Suprapubic skin (tissue), 4 donors: ENCODE measurements around the gene CALN1.

Experiments used
- POLR2A ChIP-seq, 2 donors: fragments of 450-650 bp; IDR thresholded peaks; one replicate each; pipeline ENCODE4 v1.6.1; 2017; ENCODE audit warnings: antibody characterized with exemption in 2 of 2, mild to moderate bottlenecking in 2 of 2, moderate library complexity in 2 of 2
- POLR2AphosphoS5 ChIP-seq, 3 donors: sonication (generic); formaldehyde crosslinking; IDR thresholded peaks; one replicate each; pipeline ENCODE4 v1.6.1; 2017; ENCODE audit warnings: antibody characterized with exemption in 3 of 3
- TF ChIP-seq, protein P1 (sequence below), 2 donors: fragments of 200-600 bp in 1 of 2; fragments of 450-650 bp in 1 of 2; sonication (generic) in 1 of 2; IDR thresholded peaks; one replicate each; pipeline ENCODE4 v1.5.1; 2016 to 2019; ENCODE audit warnings: antibody characterized with exemption in 2 of 2, mild to moderate bottlenecking in 1 of 2, moderate library complexity in 1 of 2

DNA sequence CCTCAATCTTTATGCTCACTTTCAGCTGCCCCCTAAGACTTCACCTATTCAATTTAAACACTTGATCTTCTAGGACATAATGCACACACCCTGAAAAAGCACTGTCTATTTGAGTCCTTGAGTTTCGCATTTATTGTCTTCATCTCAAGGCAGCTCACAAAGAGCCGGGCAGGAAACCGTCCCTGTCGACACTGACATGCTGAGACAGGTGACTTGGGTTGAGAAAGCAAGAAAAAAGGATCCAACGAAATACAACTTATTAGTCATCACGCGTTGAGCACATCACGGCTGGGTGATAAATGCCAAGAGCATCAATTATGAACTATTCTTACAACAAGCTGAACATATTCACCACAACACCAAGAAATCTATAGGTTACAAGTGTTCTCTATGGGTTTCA is 91.1 kb downstream of the CALN1 start:
- TF ChIP-seq, protein P1, sequence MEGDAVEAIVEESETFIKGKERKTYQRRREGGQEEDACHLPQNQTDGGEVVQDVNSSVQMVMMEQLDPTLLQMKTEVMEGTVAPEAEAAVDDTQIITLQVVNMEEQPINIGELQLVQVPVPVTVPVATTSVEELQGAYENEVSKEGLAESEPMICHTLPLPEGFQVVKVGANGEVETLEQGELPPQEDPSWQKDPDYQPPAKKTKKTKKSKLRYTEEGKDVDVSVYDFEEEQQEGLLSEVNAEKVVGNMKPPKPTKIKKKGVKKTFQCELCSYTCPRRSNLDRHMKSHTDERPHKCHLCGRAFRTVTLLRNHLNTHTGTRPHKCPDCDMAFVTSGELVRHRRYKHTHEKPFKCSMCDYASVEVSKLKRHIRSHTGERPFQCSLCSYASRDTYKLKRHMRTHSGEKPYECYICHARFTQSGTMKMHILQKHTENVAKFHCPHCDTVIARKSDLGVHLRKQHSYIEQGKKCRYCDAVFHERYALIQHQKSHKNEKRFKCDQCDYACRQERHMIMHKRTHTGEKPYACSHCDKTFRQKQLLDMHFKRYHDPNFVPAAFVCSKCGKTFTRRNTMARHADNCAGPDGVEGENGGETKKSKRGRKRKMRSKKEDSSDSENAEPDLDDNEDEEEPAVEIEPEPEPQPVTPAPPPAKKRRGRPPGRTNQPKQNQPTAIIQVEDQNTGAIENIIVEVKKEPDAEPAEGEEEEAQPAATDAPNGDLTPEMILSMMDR (IDR thresholded peaks at IDR 0.05): no peak
- TF ChIP-seq POLR2AphosphoS5 (IDR thresholded peaks at IDR 0.05) (no peak), POLR2A (IDR thresholded peaks at IDR 0.05) (no peak)
